Activated naive CD4-positive, alpha-beta T cell (primary cell): Measurements from ENCODE around the gene ZNF366.

ENCODE experiments used
- DNase-seq, 4 experiments: peaks; one replicate each; lab custom pipeline; 2025; lab: John Stamatoyannopoulos, UW

ZNF366 gene

GRCh38 chr5:72494623-72495124 is 12.5 kb downstream of the ZNF366 start:
- no peak for DNase-seq

DNA sequence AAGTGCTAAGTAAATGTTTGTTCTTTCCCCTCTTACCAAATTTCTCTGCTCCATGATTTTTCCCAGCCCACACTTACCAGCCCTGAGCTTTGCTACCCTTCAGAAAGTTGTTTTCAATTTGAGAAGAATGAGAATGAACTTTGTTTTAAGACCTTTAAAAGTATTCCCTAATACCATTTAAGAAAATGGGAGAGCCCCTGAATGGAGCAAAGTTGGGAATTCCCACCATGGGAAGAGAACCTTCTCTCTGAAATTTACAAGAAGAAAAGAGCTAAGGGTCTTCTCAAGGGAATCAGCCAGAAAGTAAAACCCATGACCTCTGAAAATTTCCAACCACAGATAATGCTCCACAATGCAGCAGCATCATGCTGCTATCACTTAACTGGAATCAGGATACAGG is 17.7 kb downstream of the ZNF366 start:
- no peak for DNase-seq

GRCh38 chr5:72488756-72489155 is 18.5 kb downstream of the ZNF366 start:
- no peak for DNase-seq

- no peak for DNase-seq
Measured at GRCh38 chr5:72487177-72487576, 20.0 kb downstream of the ZNF366 start.

GRCh38 chr5:72486371-72486770 is 20.8 kb downstream of the ZNF366 start:
- no peak for DNase-seq

- DNase-seq: no peak
Measured at GRCh38 chr5:72485430-72485974, 21.7 kb downstream of the ZNF366 start.

DNA sequence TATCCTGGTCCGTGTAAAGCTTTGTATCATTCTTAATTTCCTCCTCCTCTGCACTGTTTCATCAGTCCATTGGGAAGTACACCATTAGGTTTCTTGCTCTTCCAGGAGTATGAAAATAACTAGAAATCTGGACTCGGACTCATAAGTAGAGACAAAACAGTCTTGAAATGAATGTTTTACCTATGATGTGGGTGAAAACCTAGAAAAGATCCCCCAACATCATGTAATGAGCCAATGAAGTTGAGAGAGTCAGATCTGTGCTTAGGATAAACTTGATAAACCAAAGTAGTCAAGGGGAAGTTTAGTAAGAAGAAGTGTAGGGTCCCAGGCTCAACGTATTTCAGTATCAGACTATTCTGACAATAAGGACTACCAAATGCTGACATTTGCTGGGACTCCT is 25.2 kb downstream of the ZNF366 start:
- no peak for DNase-seq

GRCh38 chr5:72480841-72481240 is 26.4 kb downstream of the ZNF366 start:
- no peak for DNase-seq

DNA sequence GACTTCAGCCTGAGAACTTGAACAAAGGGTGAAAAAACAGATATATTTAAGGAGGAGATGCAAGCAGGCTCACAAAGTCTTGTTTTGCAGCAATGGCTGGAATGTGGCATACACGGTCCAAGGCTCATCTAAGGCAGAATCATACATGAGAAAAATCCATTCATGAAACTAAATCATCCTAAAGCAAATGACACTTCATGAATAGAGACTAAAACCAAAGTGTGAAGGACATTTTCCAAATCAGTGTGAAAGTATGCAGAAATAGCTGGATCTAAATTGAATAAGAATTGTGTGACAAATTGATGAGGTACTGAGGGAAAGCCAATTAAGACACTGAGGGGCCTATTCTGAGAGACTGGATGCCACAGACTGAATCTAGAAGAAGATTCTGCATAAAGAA is 27.3 kb downstream of the ZNF366 start:
- DNase-seq: no peak

DNA sequence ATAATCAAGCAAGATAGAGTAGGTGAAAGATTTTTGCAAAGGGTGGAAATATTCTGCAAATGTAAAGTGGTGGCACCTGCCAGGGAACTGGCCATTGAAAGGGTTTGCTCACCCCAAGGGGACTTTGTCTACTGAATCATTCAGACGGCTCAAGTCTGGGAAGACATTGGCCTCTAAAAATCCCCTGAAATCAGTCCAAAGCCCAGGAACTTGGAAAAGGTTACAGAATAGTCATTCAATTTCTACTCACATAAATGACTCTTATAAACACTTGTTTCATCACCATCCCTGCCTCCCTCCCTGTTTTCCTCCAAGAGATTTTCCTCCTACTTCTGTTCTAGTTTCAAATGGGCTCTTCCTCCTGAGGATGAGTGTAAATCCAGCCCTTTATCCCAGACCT is 28.5 kb downstream of the ZNF366 start:
- no peak for DNase-seq

DNA sequence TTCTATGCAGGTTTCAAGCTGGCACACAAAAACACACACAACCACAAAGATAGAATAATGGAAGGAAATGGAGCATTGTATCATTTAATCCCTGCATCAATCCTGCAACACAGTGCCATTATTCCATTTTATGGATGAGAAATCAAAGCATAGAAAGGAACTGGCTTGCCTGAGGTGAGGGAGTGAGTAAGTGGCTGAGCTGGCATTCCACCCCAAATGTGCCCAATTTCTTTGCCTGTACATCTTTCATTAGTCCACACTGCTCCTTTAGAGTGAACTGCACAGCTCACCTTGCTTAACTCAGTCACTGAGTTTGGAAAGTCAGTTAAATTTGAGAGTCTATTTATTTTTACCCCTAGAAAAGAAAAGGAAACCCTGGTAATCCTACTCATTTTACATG is 28.9 kb downstream of the ZNF366 start:
- DNase-seq: no peak

GRCh38 chr5:72477644-72478043 is 29.6 kb downstream of the ZNF366 start:
- DNase-seq: no peak

DNA sequence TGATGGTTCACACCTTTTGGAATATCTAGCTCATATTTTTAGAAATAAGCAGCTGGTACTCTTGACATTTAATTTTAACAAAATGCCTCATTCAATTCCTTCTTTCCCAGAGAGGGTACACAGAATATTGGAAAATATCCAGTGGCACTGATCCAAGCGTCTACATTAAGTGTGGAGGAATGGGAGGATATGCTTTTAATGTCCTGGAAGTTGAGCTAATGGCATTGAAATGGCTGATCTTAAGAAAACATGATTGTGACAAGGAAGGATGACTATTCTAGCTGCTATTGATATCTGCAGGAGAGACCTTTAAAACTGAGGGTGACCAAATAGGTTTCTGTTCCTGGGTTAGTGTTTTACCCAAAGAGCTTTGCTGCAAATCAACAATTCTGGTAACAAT is 30.0 kb downstream of the ZNF366 start:
- no peak for DNase-seq

DNA sequence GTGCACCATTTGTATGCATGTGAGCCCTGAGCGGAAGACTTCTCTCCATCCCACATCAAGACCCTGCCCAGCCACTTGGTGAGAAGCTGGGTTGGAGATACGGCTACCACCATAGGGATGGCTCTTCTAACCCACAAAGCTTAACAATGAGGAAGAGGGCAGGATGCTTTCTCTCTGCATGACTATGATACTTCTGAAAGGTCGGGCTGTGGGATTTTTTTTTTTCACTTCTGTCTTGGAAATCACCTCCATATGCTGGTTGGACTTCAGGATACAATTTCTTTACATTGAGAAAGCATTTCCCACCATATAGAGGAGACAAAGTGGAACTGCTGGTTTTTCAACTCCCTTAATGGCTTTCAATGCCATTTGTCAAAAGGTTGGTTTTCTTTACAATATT is 30.5 kb downstream of the ZNF366 start:
- no peak for DNase-seq

DNA sequence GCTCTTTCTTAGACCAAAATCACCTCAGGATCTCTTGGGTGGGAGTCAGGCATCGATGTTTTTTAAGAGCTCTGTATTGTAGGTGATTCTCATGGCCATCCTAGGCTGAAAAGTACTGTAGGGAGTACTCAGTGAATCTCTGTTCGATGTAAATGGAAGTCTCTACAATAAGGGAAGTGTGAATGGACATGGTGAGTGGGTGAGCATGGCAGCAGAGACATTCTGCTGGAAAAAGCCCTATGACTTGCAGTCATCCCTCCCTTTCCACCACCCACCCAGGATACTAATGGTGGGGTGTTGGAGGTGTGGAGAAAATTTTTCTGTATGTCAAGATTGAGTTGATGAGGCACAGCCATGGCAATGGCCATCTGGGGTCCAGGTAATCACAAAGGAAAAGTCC is 30.9 kb downstream of the ZNF366 start:
- no peak for DNase-seq

- DNase-seq: no peak
Measured at GRCh38 chr5:72474516-72474915, 32.7 kb downstream of the ZNF366 start.

DNA sequence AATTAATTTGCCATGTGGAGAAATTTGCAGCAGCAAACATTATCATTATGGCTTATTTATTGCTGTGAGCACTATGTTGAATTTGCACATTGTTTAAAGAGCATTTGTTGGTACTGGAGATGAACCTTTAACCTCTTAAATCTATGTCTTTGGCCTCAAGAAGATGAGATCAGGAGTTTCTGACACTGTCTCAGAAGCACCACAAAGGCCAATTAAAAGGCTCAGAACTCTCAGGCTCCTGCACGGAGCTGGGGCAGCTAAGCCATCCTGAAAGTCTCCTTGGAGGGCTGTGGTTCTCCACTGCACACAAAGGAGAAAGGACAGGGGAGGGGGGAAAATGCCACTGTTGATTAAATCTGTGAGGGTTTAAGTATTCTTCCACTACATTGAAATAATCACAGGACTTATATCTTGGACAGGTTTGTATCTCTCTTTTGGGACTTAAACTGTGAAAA is 33.1 kb downstream of the ZNF366 start:
- DNase-seq: no peak

DNA sequence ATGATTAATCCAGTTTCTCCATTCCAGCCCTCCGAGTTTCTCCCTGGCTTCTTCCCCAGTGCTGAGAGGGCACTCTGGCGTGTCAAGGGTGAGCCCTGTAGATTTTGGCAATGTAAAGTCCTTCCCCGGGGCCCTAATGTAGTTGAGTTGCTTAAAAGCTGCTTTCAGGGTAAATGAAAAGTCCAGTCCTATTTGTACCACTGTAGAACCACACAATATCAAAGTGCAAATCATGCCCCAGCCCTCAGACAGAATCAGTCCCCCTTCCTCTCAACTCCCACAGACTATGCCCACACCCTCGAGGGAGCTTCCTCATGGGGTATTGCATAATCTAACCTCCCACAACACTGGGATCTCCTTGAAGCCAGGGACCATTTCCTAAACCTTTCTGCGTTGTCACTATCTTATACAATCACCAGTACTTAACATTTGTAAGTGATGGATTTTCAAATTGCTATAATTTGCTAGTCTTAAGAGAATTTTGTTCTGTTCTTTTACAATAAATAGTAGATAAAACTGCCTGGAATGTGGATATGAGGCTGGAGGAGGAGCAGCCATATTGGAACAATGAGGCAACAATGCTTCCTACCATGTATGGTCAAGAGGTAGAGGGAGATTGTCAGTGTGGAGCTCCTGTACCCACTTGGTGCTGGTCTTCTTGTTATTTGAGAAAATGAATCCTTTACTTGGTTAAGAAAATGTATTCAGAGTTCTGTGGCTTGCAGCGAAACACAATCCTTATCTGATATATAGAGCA is 34.4 kb downstream of the ZNF366 start:
- DNase-seq: no peak

DNA sequence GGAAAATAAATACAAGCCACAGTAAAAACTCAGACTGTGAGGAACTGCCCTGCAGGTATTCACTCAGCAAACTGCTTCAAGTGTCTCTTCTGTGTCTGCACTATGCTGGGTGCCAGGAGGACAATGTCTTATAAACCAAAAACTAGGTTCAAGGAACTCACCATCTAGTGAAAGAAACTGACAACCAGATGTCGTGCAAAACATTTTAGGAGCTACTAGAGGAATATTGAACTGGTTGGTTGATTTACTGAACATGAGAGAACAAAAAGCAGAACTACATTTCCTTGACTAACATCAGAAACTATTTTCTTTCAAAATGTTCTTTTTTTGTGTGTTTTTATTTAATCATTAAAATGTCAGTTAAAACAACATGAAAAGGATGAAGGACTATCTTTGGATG is 35.2 kb downstream of the ZNF366 start:
- no peak for DNase-seq

DNA sequence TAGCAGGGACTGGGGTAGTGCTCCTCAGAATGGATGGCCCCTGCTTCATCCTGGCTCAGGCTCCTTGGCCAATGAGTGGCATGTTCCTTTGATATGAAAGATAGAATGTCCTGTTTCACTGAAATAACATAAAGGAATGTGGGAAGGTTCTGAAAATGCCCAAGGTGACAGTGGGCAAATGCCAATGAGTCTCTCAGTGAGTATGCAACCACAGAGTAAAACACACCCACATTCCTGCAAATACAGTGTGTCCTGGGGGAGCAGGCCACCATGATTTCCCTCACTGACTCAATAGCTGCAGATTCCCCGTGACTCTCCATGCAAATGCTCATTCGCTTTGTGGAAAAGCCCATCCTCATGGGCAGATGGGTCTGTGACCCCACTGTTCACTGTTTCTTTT is 36.4 kb downstream of the ZNF366 start:
- DNase-seq: no peak

- DNase-seq: no peak
Measured at GRCh38 chr5:72468606-72469005, 38.6 kb downstream of the ZNF366 start.

- no peak for DNase-seq
Measured at GRCh38 chr5:72468024-72468423, 39.2 kb downstream of the ZNF366 start.

DNA sequence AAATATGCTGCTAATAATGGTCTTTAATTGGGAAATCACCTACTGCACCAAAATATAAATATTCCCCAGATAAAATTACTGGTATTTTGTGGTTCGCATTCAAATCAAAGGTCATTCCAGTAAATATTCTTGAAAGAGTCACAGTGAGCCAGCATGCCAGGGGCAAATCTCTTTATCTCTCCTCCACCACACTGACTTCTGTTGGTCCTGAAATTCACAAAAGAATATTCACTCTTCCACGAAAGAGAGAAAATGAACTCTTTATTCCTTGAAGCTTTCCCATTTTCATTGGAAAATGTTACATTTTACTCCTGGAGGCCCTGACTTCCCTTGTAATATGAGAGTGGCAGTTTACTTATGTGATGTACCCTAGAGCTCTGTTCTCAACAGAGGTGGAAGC is 39.7 kb downstream of the ZNF366 start:
- no peak for DNase-seq
